ENCODE results near the gene CERS6.

GRCh38 chr2:168751104-168751740 is 295.1 kb downstream of the CERS6 start:
- TF ChIP-seq SP1 (IDR thresholded peaks at IDR 0.05) = no peak
- no peak for TF ChIP-seq FOXM1 (IDR thresholded peaks at IDR 0.05; ENCODE audit: borderline replicate concordance)
- no peak for TF ChIP-seq SUZ12 (IDR thresholded peaks at IDR 0.05)
- no peak for TF ChIP-seq L3MBTL2 (conservative IDR thresholded peaks at IDR 0.05)
- TF ChIP-seq PKNOX1 (IDR thresholded peaks at IDR 0.05) = no peak
- no peak for TF ChIP-seq ARNT (IDR thresholded peaks at IDR 0.05)
- no peak for TF ChIP-seq TARDBP (IDR thresholded peaks at IDR 0.05)

Data from HEK293T (cell line).